Naive thymus-derived CD8-positive, alpha-beta T cell (primary cell): ENCODE measurements around the gene PRIM2. TPM values are rescaled to one million over a fixed set of nuclear protein-coding genes. Genes with fewer than 3 reads are reported as not detected.
"Not testable (repeated sequence)": the region's sequence is repeated elsewhere in the genome, so short reads cannot be mapped to it uniquely, and the experiment has no call there.

Experiments
- ATAC-seq, 2 donors: fragments of 150-1000 bp; cut with Tn5 transposase in 1 of 2; sonication (Bioruptor Pico), chemical (Tn5 transposase) in 1 of 2; 1 replicate in 1 of 2; 2 replicates in 1 of 2; pipeline ENCODE4 v1.10.0; 2021; ENCODE audit warnings: mild to moderate bottlenecking in 2 of 2, moderate library complexity in 2 of 2
- POLR2A ChIA-PET: fragments of 350-600 bp; sonication (Branson Sonifier 250); formaldehyde crosslinking; loops from one replicate; lab custom pipeline; 2021; ENCODE audit warnings: antibody characterized with exemption; lab: Charles Lee
- DNase-seq, 10 donors: peaks; one replicate each; pipeline versions ENCODE4 v3.0.0 to v3.0.0-alpha.2; 2020 to 2022
- H3K27ac Mint-ChIP-seq, 10 donors: one replicate each; pipeline ENCODE4 v1.8.0; 2020 to 2022; ENCODE audit warnings: mild to moderate bottlenecking in 10 of 10, mixed read lengths in 10 of 10, moderate library complexity in 4 of 10, inconsistent platforms in 1 of 10
- H3K27me3 Mint-ChIP-seq, 5 donors: one replicate each; pipeline ENCODE4 v1.8.0; 2021 to 2022; ENCODE audit warnings: mixed read lengths in 5 of 5
- H3K36me3 Mint-ChIP-seq, 3 donors: one replicate each; pipeline ENCODE4 v1.8.0; 2020 to 2022; ENCODE audit warnings: mixed read lengths in 3 of 3, mild to moderate bottlenecking in 2 of 3, inconsistent platforms in 1 of 3
- H3K4me1 Mint-ChIP-seq, 4 donors: one replicate each; pipeline ENCODE4 v1.8.0; 2021 to 2022; ENCODE audit warnings: mixed read lengths in 4 of 4
- H3K4me3 Mint-ChIP-seq, 10 donors: one replicate each; pipeline ENCODE4 v1.8.0; 2020 to 2022; ENCODE audit warnings: mild to moderate bottlenecking in 10 of 10, mixed read lengths in 10 of 10, moderate library complexity in 6 of 10, inconsistent platforms in 1 of 10
- H3K9me3 Mint-ChIP-seq, 9 donors: one replicate each; pipeline ENCODE4 v1.8.0; 2020 to 2022; ENCODE audit warnings: mixed read lengths in 9 of 9, mild to moderate bottlenecking in 3 of 9, inconsistent platforms in 1 of 9, moderate library complexity in 1 of 9
- polyA plus RNA-seq, 3 donors: library from polyadenylated mRNA; unstranded; fragments of 300-500 nt; fragmentation: Illumina TruSeq; gene quantifications; one replicate each; pipeline ENCODE4 v1.2.3, GENCODE V29; 2021
- total RNA-seq, 8 experiments: library from RNA in 2 of 8; stranded (reverse) in 2 of 8; gene quantifications; one replicate each; pipeline ENCODE4 v1.2.3 and lab custom pipeline; 2021 to 2026

The PRIM2 gene
- total and polyA plus RNA-seq, 5 experiments from 2014 or later, result 8.1 to 15.1 (median 9.9) TPM

DNA sequence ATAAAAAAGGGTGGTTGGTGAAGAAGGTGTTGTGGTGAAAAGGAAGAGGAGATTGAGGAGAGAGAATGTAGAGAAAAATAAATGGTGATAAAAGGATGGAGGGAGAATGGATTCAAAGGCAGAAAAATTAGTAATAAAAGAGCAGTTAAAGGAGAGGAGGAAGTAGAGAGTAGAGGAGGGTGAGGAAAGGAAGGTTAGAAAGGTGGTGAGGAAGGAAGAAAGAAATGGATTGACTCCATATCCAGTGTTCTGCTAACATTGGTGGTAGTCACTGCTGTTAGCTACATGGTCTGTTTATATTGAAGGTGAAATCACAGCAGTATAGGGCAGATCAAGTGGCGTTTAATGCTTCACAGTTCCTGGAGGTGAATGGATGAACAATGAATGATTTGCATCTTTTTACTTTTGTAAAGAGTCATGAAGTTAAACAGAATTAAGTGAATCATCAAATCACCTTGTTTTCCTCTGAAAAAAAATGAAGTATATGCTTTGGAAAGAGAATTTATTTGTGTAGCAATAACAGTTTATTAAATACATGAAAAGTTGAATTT lies 154.0 kb downstream of the PRIM2 start:
- H3K4me3 Mint-ChIP-seq, DNase-seq, POLR2A ChIA-PET, H3K4me1 Mint-ChIP-seq, H3K27me3 Mint-ChIP-seq, ATAC-seq, H3K9me3 Mint-ChIP-seq: not testable (repeated sequence)
- Mint-ChIP-seq H3K27ac (peak overlapping the region in 1 of 10 donors; percentile 64), H3K36me3 (peaks cover 0 to 12% (median 0%) of the 10 kb centered on the region in 3 donors)

DNA sequence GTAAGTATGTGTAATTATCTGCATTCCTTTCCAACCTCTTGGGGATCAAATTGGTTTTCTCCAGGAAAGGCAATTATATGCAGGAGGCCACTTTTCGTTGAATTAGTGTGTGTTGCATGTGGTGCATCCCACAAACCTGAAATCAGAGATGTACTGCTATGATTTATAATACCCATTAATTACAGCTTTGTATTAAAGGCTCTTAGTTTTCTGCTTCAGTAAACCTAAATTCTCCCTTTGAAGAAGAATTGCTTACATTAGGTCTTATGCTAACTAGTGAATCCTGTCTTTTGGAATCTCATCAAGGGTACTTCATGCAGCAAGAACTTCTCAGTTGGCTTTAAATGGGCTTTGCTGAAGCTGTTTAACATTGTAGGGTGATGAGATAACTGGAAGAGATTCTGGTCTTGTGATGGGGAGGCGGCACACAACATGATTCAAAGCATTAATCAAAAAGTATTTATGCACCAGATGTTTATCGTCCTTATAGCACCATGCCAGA lies 155.5 kb downstream of the PRIM2 start:
- H3K36me3 Mint-ChIP-seq, H3K27me3 Mint-ChIP-seq, H3K27ac Mint-ChIP-seq, H3K4me1 Mint-ChIP-seq, ATAC-seq, DNase-seq, POLR2A ChIA-PET, H3K9me3 Mint-ChIP-seq, H3K4me3 Mint-ChIP-seq: not testable (repeated sequence)

DNA sequence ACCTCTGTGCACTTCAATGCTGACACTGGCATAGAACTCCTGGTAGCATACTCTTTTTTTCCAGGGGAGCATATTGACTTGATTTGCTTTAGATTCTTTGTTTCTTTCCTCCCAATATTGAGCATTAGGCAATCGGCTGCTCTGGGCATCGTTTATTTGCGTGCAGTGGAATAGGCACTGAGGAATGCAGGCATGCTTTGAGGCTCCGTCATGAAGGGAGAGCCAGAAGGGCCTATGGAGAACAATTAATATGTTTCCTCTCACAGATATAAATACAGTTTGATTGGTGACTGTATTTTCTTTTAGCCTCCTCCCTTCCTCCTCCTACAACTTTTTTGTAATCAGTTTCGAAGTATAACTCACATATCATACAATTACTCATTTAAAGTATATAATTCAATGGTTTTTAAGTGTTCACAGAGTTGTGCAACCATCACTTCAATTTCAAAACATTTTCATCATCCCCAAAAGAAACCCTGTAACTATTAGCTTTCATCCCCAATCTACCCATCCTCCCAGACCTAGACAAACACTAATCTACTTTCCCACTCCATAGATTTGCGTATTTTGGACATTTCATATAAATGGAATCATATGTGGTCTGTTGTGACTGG lies 157.5 kb downstream of the PRIM2 start:
- POLR2A ChIA-PET, DNase-seq, H3K27ac Mint-ChIP-seq, H3K9me3 Mint-ChIP-seq, H3K27me3 Mint-ChIP-seq, ATAC-seq, H3K36me3 Mint-ChIP-seq, H3K4me3 Mint-ChIP-seq, H3K4me1 Mint-ChIP-seq: not testable (repeated sequence)

DNA sequence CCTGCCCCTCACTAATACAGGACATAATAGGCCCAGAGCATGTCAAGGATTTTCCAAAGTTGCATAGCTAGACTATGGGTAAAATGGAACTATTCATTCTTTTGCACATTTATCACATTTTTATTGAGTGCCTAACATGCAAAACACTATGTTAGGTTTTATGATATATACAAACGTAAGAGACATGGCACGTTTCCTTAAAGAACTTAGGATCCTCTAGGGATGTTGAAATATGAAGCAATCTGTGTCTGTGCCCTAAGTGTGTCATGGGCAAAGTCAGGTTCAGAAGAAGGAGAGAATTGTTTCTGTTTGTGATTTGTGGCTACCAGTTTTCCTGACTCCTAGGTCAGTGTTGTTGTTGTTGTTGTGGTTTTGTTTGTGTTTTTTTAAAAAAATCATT lies 158.2 kb downstream of the PRIM2 start:
- POLR2A ChIA-PET, ATAC-seq, H3K27me3 Mint-ChIP-seq, H3K36me3 Mint-ChIP-seq, H3K9me3 Mint-ChIP-seq, H3K4me1 Mint-ChIP-seq, H3K27ac Mint-ChIP-seq, H3K4me3 Mint-ChIP-seq, DNase-seq: not testable (repeated sequence)

DNA sequence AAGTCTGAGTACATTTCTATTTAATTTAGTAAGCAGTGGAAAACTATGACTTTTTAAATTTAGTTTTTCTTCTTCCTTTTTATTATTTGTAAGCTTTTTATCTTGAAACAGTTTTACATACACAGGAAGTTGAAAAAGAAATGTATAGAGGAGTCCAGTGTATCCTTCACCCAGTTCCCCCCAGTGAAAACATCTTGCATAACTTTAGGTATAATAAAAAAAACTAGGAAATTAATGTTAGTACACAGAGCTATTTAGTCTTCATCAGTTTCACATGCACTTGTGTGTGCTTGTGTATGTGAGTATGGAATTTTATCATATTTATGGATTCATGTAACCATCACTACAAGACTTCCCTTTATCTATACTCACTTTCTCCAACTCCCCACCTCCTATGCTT lies 162.8 kb downstream of the PRIM2 start:
- H3K27ac Mint-ChIP-seq, H3K9me3 Mint-ChIP-seq, H3K27me3 Mint-ChIP-seq, POLR2A ChIA-PET, DNase-seq, H3K4me1 Mint-ChIP-seq, ATAC-seq, H3K4me3 Mint-ChIP-seq: not testable (repeated sequence)
- H3K36me3 Mint-ChIP-seq, result peaks cover 6 to 18% (median 12%) of the 10 kb centered on the region in 3 donors

DNA sequence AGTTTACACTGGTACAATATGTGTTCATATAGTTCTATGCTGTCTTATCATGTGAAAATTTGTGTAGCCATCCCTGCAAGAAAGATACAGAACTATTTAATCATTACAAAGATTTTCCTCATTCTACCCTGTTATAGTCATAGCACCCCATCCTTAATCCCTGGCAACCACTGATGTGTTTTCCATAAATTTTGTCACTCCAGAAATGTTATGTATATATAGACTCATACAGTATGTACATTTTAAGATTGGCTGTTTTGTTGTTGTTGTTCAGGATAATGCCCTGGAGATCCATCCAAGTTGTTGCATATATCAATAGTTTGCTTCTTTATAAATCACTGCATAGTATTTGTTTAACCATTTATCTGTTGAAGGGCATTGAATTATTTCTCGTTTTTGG lies 163.7 kb downstream of the PRIM2 start:
- H3K36me3 Mint-ChIP-seq, result peaks cover 6 to 20% (median 12%) of the 10 kb centered on the region in 3 donors
- H3K9me3 Mint-ChIP-seq, H3K27me3 Mint-ChIP-seq, POLR2A ChIA-PET, H3K4me3 Mint-ChIP-seq, DNase-seq, ATAC-seq, H3K27ac Mint-ChIP-seq: not testable (repeated sequence)
- H3K4me1 Mint-ChIP-seq, result peaks cover 3 to 11% (median 8%) of the 10 kb centered on the region in 4 donors

DNA sequence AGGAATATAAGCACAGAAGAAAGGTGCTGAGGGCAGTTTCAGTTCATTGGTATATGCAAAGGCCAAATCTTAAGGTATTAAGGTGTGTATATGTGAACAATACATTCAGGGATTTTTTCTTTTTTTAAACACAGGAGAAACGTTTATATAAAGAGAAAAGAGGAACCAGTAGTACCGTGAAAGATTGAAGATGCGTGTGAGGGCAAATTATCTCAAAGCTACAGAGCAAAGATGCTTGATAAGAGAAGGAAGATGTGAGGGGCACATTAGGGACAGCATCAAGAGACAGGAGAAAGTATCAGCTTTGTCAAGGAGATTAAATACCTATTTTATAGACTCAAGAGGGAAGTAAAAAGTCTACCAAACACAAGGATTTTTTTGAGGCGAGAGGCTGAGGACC lies 165.0 kb downstream of the PRIM2 start:
- H3K4me1 Mint-ChIP-seq, result peaks cover 4 to 12% (median 8%) of the 10 kb centered on the region in 4 donors
- H3K4me3 Mint-ChIP-seq, ATAC-seq, POLR2A ChIA-PET, H3K27me3 Mint-ChIP-seq, DNase-seq, H3K9me3 Mint-ChIP-seq, H3K27ac Mint-ChIP-seq: not testable (repeated sequence)
- peaks cover 6 to 20% (median 12%) of the 10 kb centered on the region in 3 donors for H3K36me3 Mint-ChIP-seq

DNA sequence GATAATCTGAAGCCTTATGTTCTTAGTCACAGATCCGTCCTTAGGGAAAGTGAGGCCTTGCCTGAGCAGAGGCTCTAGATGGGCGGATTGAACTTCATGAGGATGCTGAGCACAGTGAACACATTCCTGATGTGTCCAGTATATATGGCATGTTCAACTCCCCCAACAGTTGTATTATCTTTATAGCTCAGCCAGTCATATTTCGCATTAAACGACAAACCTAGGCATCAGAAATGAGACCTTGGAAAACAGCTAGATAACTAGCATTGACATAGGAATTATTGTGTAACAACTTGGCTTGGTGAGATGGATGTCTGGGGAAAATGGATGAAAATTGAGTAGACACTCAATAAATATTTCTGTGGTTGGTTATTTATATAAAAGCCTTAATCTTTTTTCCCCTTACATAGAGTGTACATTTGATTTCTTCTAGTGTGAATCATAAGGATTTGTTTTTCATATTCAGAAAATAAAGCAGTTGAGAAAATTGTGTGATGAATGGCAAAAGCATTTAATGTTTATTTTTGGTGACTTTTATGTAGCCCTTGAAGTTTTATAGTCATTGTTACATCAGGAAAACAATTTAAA lies 169.2 kb downstream of the PRIM2 start:
- H3K27me3 Mint-ChIP-seq, ATAC-seq, POLR2A ChIA-PET: not testable (repeated sequence)

DNA sequence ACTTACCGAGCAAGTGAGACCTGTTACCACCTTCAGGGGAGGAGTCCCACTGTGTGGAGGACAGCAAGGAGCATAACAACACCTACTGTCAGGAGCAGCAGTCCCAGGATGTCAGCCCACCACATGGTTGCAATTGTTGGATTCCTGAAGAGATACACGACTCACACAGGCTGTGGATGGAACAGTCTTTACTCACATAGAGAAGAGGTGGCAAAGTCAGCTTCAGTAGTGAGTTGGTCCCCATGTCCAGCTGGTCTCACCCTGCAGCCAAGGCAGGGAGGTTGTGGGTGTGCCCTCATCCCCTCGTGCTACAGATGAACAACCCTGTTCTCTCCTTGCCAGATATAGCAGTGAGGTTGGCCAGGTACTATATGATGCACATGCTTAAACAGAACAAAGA lies 171.1 kb downstream of the PRIM2 start:
- ATAC-seq, H3K36me3 Mint-ChIP-seq, H3K27me3 Mint-ChIP-seq, H3K9me3 Mint-ChIP-seq, H3K4me3 Mint-ChIP-seq, POLR2A ChIA-PET, DNase-seq: not testable (repeated sequence)
- peaks cover 12 to 22% (median 17%) of the 10 kb centered on the region in 4 donors for H3K4me1 Mint-ChIP-seq
- H3K27ac Mint-ChIP-seq, result peak overlapping the region in 1 of 10 donors; percentile 14

More for the DNA sequence above, 169.2 kb downstream of the PRIM2 start:
- not testable (repeated sequence) for DNase-seq, H3K9me3 Mint-ChIP-seq, H3K27ac Mint-ChIP-seq, H3K4me3 Mint-ChIP-seq
- Mint-ChIP-seq H3K36me3 (peaks cover 0 to 18% (median 4%) of the 10 kb centered on the region in 3 donors), H3K4me1 (peaks cover 16 to 27% (median 20%) of the 10 kb centered on the region in 4 donors)

DNA sequence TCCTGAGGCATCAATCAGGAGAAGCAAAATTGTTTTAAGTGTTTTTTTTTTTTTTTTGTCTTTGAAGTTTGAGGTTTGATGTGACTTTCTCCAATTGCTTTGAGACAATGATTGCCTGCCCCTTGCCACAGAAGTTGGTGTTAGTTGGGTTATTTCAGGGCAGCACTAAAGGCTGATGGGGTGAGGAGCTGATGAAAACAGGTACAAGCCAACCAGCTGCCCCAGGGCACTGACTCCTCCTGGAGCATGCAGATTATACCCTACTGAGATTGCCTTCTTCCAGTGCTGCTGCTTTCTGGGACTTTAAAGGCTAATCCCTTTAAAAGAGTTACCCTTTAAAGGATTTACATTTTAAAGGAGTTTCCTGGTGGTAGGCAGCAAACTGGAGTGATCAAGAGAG lies 172.5 kb downstream of the PRIM2 start:
- H3K9me3 Mint-ChIP-seq, H3K27me3 Mint-ChIP-seq, H3K4me3 Mint-ChIP-seq, ATAC-seq, H3K36me3 Mint-ChIP-seq, H3K27ac Mint-ChIP-seq, POLR2A ChIA-PET: not testable (repeated sequence)
- H3K4me1 Mint-ChIP-seq, result peaks cover 12 to 22% (median 17%) of the 10 kb centered on the region in 4 donors
- peak in 1 of 10 donors; percentile 1 for DNase-seq

DNA sequence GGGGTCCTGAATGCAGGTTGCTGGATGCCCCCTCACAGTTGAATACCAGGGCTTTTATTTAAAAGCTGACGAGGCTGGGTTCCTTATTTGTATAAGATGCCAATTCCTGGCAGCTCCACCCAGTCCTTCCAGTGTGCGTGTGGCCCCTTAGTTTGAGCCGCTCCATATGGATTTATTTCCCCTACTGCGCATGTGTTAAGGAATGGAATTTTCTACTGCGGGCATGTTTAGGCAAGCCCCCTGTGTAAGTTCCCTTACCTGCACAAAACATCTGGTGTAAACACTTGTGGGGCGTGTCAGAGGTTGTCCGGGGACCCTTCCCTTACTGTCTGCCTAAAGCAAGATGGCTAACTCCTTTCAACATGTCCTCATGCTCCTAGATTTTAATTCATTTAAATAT lies 174.4 kb downstream of the PRIM2 start:
- H3K27me3 Mint-ChIP-seq, DNase-seq, H3K9me3 Mint-ChIP-seq, POLR2A ChIA-PET, ATAC-seq, H3K4me3 Mint-ChIP-seq, H3K36me3 Mint-ChIP-seq, H3K27ac Mint-ChIP-seq: not testable (repeated sequence)
- peaks cover 9 to 18% (median 14%) of the 10 kb centered on the region in 4 donors for H3K4me1 Mint-ChIP-seq

DNA sequence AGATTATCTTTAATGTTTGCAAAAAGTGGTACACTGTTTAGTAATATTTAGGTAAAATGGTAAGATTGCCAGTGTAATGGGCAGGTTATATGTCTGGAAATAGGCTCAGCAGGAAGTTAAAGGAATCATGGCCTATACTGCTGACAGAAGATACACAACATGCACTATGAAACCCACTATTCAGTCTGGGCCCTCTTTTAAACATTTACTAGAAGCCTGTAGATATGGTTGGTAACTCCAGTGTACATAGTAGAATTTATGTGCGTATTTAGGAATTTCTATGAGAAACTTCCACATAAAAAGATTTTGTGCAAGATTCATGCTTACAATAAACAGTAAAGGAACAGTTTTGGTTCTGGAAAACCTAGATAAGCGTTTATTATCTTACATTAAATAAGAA lies 178.8 kb downstream of the PRIM2 start:
- H3K27ac Mint-ChIP-seq, H3K4me1 Mint-ChIP-seq, POLR2A ChIA-PET, H3K9me3 Mint-ChIP-seq, H3K4me3 Mint-ChIP-seq, DNase-seq, H3K36me3 Mint-ChIP-seq, ATAC-seq, H3K27me3 Mint-ChIP-seq: not testable (repeated sequence)

DNA sequence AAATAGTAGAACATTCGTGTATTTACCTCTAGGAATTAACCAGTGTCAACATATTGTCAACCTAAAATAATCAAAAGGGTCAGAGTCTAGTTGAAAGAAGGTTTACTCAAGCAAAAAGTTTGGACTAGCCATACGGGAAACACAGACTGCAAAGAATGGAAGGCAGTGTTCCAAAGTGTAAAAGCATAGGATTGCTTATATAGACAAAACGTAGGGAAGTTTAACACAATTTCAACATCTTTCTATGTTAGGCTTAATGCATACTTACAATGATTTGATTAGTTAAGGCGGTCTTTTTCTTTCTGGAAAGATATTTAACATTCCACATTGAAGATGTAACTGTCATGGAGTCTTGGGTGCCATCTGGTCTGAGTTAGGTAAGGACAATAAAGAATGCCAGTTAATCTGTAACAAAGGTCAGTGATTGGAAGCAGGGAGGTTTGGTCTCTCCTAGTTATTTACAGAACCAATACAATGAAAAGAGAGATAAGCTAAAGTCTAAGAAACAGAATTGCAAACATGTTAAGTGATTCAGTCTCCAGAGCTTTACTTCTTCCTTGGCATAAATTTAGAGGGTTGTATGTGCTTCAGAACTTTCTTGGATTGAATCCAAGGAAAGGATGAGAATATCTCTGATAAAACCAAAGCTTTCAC lies 183.1 kb downstream of the PRIM2 start:
- H3K4me3 Mint-ChIP-seq, ATAC-seq, DNase-seq, H3K36me3 Mint-ChIP-seq, H3K27ac Mint-ChIP-seq, POLR2A ChIA-PET, H3K4me1 Mint-ChIP-seq, H3K27me3 Mint-ChIP-seq, H3K9me3 Mint-ChIP-seq: not testable (repeated sequence)
